Urothelium cell line (cell line): ENCODE measurements around the gene BCAS3.

Experiments used
- DNase-seq: peaks from one replicate; pipeline ENCODE4 v3.0.0; 2011; ENCODE audit warnings: low spot score, mixed read lengths
- FAIRE-seq: peaks from 2 replicates; lab custom pipeline; 2011; peaks lifted over from hg19 to GRCh38; lab: Jason Lieb, UNC

BCAS3 gene

DNA sequence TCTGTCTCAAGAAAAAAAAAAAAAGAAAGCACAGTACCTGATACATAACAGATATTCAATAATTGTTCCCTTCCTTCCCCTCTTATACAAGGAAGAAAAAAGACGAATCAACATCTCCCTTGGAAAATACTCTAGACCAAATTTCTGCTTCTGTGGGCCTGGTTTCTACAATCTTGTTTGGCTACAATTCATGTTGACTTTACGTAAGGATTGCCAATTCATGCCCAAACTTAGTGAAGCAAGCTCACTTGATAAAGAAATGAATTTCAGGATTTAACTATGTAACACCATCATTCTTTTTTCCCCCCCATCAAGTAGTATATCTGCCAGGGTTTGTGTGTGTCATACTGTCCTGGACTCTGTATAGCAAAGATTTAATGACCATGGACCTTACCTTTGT, 587.7 kb downstream of the BCAS3 start:
- FAIRE-seq (peak; percentile 13), DNase-seq (no peak)

DNA sequence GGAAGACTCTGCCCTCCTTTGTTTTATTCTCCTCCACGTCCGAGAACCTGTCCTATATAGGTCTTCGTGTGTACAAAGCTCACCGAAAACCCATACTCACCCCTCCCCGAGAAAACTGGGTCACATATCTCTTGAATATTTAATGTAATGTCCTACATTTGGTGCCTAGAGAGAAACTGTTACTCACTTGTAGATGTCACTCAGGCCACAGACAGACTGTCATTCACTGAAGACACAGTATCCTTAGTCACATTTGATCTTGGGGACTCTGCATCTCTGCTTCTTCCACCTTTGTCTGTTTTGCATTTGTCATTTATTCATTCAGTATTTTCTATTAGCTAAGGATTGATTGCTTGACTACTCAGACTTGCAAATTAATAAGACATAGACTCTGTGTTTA, 590.2 kb downstream of the BCAS3 start:
- peak; percentile 44 for FAIRE-seq

DNA sequence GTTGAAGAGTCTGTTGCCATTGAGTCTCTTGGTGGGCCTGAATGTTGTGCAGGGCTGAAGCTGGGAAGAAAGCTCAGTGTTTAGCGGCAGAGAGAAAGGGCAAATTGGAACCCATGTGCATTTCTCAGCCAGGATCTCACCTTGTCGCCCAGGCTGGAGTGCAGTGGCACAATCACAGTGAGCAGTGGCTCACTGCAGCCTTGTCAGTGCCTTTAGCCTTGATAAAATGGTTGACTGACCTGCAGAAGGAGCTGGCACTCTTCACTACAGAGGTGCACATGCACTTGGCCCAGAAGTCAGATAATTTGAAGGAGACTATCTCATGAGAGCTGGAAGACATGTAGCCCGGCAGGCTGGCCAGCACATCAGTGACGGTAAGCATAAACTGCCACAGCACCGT, 597.7 kb downstream of the BCAS3 start:
- peak; percentile 59 for FAIRE-seq
- no peak for DNase-seq

More for the DNA sequence above, 590.2 kb downstream of the BCAS3 start:
- DNase-seq: no peak

GRCh38 chr17:61276806-61277205, 599.2 kb downstream of the BCAS3 start:
- FAIRE-seq (no peak), DNase-seq (no peak)

GRCh38 chr17:61279476-61280145, 602.0 kb downstream of the BCAS3 start:
- peak; percentile 70 for FAIRE-seq

DNA sequence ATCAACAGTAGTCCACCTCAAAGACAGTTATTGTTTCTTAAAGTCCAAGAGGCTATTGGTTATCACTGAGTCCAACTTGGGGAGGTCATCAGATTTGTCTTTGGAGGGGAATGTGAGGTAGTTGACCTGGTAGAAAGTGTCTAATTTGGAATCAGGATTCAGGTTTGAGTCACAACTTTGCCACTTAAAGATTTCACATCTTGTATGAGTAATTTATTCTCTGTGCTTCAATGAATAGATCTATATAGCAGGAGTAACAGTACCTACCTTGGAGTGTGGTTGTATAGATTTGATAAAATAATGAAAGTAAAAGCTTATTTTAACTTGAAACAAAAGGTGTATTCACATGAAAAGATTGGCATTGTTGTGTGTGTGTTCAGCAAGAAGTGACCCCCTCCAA, 602.7 kb downstream of the BCAS3 start:
- FAIRE-seq (peak; percentile 61), DNase-seq (no peak)

More at GRCh38 chr17:61279476-61280145, 602.0 kb downstream of the BCAS3 start:
- DNase-seq: no peak

DNA sequence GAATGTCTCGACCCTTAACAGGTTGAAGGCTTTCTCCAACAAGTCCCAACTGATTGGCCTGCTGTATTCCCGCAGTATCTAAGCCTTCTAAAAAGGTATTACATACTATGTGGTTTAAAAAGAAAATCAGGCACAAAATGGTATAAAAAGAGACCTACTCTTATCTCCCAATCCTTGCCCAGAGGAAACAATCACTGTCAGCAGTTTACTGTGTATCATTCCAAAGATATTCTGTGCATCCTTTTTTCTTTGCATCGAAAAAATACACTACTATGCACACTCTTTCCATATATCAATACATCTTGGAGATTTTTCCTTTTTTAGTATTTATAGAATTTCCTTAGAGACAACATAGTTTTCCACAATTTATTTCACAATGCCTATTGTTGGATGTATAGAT, 603.2 kb downstream of the BCAS3 start:
- no peak for FAIRE-seq
- DNase-seq: no peak

DNA sequence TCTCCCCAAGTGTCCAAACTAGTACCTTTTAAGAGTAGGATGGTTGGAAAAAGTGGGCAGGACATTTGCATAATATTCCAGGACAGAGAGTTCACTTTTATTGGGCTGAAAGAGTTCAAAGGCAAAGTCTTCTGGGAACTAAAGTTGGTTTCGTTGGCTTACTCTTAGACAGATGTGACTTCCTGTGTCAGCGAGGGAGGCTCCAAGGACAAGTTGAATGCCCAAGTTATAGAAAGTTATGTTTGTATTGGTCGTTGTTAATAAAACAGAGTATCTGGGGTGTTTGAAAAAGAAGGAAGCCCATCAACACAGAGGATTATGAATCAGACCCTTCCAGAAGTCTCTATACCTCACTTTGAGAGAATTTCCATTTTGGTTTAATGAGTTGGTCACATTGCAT, 604.7 kb downstream of the BCAS3 start:
- FAIRE-seq (no peak), DNase-seq (no peak)

DNA sequence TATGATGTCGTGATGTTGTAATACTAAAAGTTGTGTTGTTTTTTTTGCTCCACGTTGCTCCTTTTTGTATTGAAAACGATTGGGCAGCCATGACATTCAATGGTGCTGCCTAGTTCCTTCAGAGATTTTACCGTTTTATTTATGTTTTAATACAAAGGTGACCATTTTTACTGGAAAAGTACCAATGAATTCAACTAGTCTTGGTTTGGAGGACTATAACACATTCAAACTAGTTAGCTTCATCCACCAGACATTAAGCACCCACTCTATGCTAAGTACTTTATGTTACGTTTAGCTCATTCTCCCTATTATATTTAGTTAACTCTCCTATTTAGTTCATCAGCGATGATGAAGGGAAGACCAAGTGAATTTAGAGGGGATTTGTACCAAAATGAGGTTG, 605.4 kb downstream of the BCAS3 start:
- DNase-seq (no peak), FAIRE-seq (no peak)

GRCh38 chr17:61284174-61284573, 606.5 kb downstream of the BCAS3 start:
- FAIRE-seq: peak; percentile 83
- DNase-seq: peak; percentile 62

DNA sequence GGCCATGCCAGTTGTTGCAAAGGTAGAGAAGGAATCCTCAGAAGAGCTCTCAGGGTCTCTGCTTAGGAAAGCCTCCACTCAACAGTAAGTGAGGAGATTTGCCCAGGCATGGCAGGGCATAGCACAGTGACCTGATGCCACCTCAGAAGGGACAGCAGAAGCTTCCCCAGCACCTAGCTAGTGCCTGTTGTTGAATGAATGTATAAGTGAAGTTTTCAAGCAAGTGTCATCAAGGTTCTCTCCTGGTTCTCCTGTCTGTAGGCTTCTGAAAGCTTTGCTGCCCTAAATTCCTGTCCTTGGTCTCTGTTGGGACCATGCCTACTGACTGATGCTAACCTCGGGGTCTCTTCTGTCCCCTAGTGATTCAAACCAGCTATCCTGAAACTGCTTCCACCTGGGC, 607.1 kb downstream of the BCAS3 start:
- DNase-seq: peak; percentile 43
- FAIRE-seq: no peak

DNA sequence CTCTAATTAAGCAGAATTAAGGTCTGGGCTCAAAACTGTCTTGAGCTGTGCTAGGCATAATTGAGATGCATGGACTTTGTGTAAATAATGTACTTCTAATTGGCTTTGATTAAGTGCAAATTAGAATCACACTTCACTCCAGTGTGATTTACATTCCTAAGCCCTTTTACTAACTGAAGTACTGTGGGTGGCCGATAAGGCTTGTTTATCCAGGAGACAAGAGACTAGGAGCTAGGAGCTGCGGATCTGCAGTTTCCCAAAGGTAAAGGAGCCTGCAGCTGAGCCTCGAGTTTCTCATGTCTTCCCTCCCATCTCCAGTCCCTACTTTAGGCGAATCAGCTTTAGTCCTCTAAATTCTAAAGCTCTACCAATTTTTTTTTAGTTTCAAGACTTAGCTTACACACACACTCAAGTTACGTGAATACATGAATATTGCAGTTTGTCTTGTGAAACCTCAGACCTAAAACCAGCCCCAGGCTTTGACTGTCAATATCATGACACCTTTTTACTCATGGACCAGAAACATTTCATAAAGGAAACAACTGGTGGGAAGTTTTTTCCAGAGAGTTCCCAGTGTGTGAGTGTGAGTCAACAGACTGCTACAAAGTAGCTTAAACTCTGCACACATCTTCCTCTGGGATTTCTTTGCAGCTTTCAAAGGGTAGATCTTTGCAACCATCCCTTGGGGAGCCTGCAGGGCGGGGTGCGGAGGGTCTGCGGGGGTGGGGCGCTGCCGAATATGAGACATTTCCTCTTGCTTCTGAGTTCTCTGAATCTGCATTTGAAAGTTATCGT, 608.1 kb downstream of the BCAS3 start:
- DNase-seq (no peak), FAIRE-seq (peak; percentile 17)

DNA sequence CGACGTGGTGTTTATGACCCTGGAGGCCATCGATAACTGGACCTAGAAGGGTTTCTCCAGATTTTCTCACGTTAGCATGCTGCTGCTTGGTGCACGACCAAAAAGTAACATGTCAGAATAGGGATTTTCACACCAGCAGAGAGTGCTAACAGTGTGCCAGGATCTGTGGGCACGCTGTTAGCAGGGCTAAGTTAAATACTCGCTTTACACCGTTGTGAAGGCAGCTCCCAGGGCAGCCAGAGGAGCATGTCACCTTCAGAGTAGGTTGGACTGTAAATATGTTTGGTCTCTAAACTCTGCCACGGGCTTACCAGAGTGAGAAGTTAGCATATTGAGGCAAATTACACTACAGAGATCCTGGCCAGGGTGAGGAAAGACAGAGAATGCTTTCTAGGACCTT, 608.8 kb downstream of the BCAS3 start:
- no peak for FAIRE-seq
- DNase-seq: no peak

DNA sequence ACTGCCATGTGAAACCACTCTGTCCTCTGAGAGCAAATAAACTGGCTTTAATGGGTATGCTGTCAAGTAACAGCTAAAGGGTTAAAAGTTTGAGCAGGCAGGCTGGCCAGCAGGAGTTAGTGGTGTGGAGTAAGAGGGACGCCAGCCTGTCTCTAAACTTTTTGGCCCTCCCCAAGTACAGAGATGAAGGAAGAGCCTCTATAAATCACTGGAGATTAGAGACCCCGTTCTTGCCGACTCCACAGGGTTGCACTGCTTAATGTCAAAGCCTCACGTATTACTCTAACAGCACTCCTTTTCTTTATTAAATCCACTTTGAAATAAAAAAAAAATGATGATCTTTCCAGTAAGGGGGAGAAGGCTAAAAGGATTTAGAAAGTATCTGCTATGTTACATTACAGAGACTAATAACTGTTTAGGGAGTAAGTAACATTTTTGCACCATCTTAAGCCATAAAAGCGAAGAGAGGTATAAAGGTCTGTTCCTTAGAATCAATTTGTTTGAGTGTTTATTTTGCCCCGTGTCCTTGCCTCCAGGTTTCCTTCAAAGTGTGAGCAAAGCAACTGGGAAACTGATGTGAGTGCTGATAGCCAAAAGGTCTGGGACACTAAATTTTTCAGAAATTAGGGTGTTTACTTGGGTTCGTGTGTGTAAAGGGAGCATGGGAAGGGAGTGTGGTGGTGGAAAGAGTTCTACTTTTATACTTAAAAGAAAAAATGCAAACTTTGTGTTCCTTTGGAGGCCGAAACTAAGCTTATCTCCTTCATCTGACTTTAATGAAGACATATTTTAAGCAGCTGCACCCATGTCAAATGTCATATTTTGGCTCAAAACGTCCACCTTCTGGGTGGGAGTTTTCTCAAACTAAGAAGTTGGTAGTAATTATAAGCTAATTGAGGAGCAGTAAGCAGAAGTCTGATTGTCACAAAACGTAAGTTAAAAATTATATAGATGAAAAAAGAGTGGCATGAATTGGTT, 612.0 kb downstream of the BCAS3 start:
- FAIRE-seq: peak; percentile 48

GRCh38 chr17:61291451-61292285, 614.0 kb downstream of the BCAS3 start:
- FAIRE-seq (peak; percentile 84), DNase-seq (no peak)

More for the DNA sequence above, 612.0 kb downstream of the BCAS3 start:
- DNase-seq: no peak

DNA sequence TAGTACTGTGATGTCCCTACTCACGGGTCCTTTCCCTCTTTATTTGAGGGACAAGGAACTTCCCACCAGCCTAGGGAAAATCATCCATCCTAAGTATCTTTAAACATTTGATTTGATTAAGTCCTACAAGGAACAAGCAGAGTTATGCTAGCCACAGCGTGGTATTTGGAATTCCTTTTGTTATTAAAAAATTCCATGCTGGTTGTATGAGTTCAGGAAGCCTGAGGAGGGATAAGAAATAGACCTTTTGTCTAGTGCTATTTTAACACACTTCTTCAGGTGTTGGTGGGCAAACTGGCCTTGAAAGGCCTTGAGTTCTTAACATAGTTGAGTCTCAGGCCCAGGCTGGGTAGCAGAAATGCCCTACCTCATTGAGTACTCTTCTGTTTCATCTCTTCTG, 616.6 kb downstream of the BCAS3 start:
- FAIRE-seq (no peak), DNase-seq (no peak)

DNA sequence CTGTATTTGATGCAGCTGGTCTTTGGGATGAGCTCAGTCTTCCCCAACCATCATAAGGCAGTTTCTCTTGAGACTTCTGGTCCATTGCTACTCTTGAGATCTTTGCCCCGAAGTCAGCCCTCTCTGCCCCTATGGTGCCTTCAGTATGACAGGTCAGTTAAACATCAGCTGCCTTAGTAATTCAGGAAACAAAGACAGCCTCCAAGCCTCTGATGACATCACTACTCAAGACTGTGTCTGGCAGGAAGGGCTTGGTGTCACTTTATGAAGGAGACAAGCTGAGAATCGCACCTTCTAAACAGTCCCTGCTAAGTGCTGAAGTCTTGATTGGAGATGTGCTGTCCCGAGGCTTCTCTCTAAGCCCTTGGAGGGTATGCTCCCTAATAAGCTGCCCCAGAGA, 617.1 kb downstream of the BCAS3 start:
- DNase-seq (peak; percentile 86), FAIRE-seq (peak; percentile 53)

GRCh38 chr17:61296058-61296457, 618.4 kb downstream of the BCAS3 start:
- DNase-seq (no peak), FAIRE-seq (no peak)

DNA sequence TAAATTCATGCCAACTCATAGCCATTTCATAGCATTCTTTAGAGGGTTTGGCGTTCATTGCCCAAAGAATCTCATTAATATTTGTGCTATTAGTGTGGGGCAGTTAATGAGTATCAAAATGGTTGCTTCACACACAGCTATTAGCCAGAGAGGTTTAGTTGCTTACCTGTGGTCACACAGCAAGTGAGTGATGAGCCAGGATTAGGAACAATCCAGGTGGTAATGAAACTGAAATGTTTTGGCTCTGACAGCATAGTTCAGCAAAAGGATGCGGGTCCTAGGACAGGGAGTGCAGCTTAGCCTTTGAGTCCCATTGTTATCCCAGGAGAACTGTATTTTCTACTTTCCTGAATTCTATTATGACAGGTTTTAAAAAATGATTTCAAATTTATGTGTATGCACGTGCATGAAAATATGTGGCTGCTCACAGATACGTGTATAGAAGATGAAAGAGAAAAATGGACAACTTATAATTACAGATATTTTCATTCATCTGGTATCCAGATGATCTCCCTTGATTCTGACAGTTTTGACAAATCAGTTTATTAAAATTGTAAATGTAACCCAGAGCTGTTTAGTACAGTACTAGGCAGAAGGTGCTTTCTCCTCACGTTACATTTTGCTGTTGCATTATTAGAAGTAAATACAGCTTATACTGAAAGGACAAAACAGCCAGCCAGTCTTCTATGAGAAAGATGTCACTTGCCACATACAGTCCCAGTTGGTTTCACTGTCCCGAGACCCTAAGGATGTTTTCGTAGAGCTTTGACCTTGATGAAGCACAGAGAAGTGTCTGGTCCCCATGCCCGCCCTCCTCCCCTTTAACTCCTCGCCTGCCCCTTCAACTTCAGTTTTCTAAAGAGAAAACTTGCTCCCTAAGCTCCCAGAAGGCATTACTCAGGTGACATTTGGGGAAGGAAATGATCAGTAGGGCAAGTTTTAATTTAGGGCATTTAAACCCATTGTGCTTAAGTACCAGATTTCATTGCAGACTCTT, 622.2 kb downstream of the BCAS3 start:
- FAIRE-seq (peak; percentile 53), DNase-seq (no peak)
